Epithelial cell of proximal tubule (primary cell): ENCODE data around the gene SSRP1. TPM values are rescaled to one million over a fixed set of nuclear protein-coding genes. Genes with fewer than 3 reads are reported as not detected.

Experiments
- DNase-seq: peaks from one replicate; pipeline ENCODE4 v3.0.0-alpha.2; 2011; ENCODE audit warnings: low read depth
- H3K4me3 ChIP-seq: 2 replicates; pipeline ENCODE4 v1.5.1; 2011; ENCODE audit warnings: low read depth, mild to moderate bottlenecking, low read length
- total RNA-seq: library from RNA; depleted of rRNA; stranded (reverse); fragments of >200 nt; gene quantifications from 2 replicates; pipeline ENCODE4 v1.2.3, GENCODE V29; 2015
- TF ChIP-seq, protein P1 (sequence below): conservative IDR thresholded peaks from 2 replicates; pipeline ENCODE4 v1.5.1; 2012; ENCODE audit warnings: low read depth, mild to moderate bottlenecking, low read length

The SSRP1 gene
- total RNA-seq, 1 donor from 2014 or later, result 141 TPM

DNA sequence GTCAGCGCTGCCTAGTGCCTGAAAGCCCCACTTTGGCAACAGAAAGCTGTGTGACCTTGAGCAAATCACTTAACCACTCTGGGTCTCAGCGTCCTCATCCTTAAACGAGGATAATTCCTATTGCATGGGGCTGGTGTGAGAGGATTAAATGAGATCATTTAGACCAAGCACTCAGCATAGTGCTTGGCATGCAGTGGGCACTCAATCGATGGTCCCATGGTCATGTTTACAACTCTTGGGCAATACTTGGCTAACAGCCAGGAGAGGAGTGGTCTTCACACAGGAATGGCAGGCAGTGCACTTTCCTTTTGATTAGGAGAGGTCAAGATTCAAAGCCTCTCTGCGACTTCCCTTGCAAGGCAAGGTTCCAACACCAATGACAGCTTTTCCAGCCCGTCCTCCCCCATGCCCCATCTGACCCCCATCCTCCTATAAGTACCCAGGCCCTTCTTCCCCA, 25.0 kb downstream of the SSRP1 start:
- TF ChIP-seq, protein P1, sequence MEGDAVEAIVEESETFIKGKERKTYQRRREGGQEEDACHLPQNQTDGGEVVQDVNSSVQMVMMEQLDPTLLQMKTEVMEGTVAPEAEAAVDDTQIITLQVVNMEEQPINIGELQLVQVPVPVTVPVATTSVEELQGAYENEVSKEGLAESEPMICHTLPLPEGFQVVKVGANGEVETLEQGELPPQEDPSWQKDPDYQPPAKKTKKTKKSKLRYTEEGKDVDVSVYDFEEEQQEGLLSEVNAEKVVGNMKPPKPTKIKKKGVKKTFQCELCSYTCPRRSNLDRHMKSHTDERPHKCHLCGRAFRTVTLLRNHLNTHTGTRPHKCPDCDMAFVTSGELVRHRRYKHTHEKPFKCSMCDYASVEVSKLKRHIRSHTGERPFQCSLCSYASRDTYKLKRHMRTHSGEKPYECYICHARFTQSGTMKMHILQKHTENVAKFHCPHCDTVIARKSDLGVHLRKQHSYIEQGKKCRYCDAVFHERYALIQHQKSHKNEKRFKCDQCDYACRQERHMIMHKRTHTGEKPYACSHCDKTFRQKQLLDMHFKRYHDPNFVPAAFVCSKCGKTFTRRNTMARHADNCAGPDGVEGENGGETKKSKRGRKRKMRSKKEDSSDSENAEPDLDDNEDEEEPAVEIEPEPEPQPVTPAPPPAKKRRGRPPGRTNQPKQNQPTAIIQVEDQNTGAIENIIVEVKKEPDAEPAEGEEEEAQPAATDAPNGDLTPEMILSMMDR, result no peak
- no peak for DNase-seq
- peak overlapping the region; percentile 51 for H3K4me3 ChIP-seq

DNA sequence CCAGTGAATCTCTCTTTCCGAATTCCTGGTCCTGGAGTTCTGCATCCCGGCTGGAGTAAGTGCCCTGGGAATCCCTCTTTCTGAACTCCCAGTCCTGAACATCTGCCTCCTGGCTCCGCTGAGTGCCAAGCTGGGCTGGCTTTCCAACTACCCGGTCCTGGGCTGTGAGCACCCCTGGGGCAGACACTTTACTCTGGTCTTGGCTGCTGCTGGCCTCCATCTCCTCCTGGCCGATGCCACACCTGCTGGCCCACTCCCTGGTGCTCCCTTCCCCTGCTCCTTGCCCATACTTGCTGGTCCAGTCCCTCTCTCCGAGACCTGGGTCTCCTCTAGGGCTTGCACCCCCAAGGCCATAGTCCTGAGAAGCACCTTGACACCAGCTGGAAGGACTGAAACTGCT, 25.6 kb downstream of the SSRP1 start:
- DNase-seq, result no peak
- H3K4me3 ChIP-seq, result peak overlapping the region; percentile 51
- TF ChIP-seq, protein P1, result no peak

DNA sequence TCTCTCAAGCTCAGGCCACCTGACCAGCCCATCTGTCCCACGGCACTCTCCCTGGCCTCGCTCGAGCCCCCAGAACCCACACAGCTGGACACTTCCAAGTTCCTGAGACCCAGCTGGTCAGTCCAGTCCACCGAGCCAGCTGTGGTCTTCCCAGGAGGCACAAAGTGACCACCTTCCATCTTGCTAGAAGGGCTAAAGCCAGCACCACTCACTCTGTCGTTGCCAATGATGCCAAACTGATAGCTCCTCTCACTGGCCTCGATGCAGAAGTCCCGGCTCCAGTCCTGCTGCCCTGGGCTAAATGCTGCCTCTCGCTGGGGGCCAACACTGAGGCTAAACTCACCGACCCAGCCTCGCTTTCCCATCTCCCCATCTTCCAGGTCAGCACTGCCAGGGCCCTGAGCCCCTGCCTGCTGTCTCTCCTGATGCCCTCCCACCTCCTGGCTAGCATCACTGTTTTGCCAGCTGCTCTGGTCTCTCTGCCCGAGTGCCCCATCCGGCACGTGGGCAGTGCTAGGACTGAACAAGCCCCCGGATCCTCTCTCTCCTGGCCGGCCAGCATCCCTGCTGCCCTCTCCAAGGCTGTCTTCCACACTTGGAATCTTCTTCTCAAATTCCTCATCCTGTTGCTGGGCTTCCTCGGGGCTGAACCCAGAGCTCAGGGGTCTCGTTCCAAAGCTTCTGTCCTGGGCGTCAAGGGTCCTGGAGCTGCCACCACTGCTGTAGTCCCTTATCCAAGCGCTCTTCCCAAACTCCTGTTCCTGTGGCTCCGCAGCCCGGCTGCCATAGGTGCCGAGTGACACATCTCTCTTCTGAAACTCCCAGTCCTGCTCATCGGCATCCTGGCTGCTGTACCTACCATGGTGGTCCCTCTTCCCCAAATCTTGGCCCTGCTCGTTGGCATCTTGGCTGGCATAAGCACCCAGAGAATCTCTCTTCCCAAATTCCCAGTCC, 26.3 kb downstream of the SSRP1 start:
- TF ChIP-seq, protein P1, result no peak
- H3K4me3 ChIP-seq, result no peak overlapping the region
- no peak for DNase-seq

DNA sequence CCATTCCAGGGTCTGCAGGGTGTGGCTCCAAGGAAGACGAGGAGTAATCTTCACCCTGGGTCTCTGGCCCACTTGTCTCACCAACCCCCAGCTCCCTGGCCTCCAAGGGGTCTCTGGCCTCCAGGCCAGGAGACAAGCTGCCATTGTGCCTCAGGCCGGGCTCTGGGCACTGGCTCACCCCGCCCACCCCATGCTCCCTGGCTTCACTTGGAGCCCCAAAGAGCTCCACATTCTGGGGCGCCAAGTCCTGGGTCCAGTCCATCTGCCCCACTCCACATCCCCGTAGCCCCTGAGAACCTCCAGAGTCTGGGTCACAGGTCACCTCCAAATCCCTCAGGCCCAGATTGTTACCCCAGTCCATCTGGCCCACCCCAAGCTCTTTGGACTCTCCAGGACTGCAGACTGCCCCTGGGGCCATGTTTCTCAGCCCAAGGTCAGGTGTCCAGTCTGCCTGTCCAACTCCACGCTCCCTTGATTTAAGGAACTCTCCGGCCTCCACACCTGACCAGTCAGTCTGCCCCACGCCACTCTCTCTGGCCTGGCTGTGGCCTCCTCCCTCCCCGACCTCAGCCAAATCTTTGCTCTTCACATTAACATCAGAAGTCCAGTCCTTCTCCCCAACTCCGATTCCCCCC, 27.1 kb downstream of the SSRP1 start:
- TF ChIP-seq, protein P1, result no peak
- H3K4me3 ChIP-seq, result no peak overlapping the region
- DNase-seq, result no peak

DNA sequence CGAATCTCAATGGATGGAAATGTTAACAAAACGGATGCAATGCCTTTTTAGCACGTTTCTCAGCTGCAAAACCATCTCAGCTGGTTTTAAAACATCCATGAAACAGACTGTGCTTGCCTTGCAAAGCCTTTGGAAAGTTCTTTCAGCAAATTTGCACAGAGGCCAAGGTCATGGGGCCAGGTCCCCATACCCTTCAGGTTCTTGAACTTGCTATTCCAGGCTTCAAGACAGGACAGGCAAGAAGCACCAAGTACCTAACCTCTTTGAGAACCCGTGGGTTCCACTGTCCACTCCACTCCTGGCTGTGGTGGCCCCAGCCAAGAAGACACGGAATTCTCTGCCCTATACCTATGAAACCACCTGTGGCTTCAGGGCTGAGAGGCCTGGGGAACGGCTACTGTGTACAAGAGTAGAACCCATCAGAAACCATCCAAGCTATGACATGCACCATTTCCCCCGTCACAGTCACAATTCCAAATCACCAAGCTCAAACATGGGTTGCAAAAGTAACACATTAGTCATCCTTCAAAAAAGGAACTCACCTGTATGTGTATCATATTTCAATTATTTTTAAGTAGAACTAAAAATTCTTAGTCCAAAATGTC, 27.9 kb downstream of the SSRP1 start:
- H3K4me3 ChIP-seq, result no peak overlapping the region
- TF ChIP-seq, protein P1, result no peak

DNA sequence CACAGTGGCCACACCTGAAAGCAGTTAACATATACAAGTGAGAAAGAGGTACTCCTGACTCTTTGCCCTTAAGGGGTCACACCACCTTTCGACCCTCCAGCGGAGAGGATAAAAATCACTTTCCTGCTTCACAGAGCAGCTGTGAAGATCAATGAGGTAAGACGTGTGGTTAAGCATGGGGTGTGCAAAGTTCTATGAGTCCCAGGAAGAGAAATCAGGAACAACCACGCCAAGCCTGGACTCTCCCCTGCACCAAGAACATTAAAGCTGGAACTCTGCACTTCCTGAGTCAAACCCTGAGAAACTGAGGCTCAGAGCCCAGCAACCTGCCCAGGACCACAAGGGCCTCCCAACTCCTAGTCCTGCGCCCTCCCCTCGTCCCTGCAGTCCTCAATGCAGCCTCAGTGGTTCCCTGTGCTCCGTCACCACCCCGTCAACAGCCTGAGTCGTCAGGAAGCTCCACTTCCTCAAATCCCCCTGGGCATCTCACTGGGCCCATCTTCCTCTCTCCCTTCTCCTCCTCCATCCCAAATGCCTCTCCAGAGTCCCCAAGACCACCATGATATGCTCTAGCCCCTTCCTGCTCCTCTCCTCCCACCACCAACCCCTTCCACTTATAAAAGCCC, 28.6 kb downstream of the SSRP1 start:
- TF ChIP-seq, protein P1, result no peak
- H3K4me3 ChIP-seq, result no peak overlapping the region
- no peak for DNase-seq

More for the DNA sequence above, 27.9 kb downstream of the SSRP1 start:
- DNase-seq, result no peak
